SU-DHL-6 (cell line): ENCODE measurements around the gene RSPH1.

Source experiments
- CTCF ChIP-seq: fragments of 200-600 bp; sonication (generic); IDR thresholded peaks from one replicate; pipeline ENCODE4 v1.5.1; 2017; ENCODE audit warnings: antibody characterized with exemption, mild to moderate bottlenecking, low read length, moderate library complexity; ENCODE audit not compliant: insufficient read depth, poor library complexity, severe bottlenecking
- EZH2phosphoT487 ChIP-seq: fragments of 200-600 bp; sonication (generic), shearing (Covaris generic); conservative IDR thresholded peaks from 2 replicates; pipeline ENCODE4 v1.6.1; 2018; ENCODE audit warnings: mild to moderate bottlenecking, antibody characterized with exemption, low read length, moderate library complexity, mixed read lengths

GRCh38 chr21:42451941-42452340, 44.1 kb downstream of the RSPH1 start:
- TF ChIP-seq CTCF = no peak
- TF ChIP-seq EZH2phosphoT487 = no peak
